Naive B cell (primary cell): Measurements from ENCODE around the gene NOTCH3. TPM values are rescaled to one million over a fixed set of nuclear protein-coding genes. Genes with fewer than 3 reads are reported as not detected.

ENCODE experiments used
- ATAC-seq, 2 donors: fragments of 150-1000 bp; cut with Tn5 transposase; 2 replicates each; pipeline ENCODE4 v1.10.0; 2021; ENCODE audit warnings: low read depth in 2 of 2, mild to moderate bottlenecking in 2 of 2, moderate library complexity in 2 of 2
- DNase-seq: peaks from one replicate; pipeline ENCODE4 v3.0.0; 2022
- H3K27ac Mint-ChIP-seq, 6 donors: one replicate each; pipeline ENCODE4 v1.8.0; 2020 to 2022; ENCODE audit warnings: mild to moderate bottlenecking in 6 of 6, mixed read lengths in 6 of 6, moderate library complexity in 5 of 6, inconsistent platforms in 2 of 6
- H3K27me3 Mint-ChIP-seq, 3 donors: one replicate each; pipeline ENCODE4 v1.8.0; 2021 to 2022; ENCODE audit warnings: mixed read lengths in 3 of 3, mild to moderate bottlenecking in 1 of 3
- H3K36me3 Mint-ChIP-seq, 2 donors: one replicate each; pipeline ENCODE4 v1.8.0; 2020 to 2022; ENCODE audit warnings: mixed read lengths in 2 of 2, inconsistent platforms in 1 of 2, mild to moderate bottlenecking in 1 of 2
- H3K4me1 Mint-ChIP-seq, 3 donors: one replicate each; pipeline ENCODE4 v1.8.0; 2020 to 2022; ENCODE audit warnings: mixed read lengths in 3 of 3, inconsistent platforms in 1 of 3, mild to moderate bottlenecking in 1 of 3, moderate library complexity in 1 of 3
- H3K4me3 Mint-ChIP-seq, 8 donors: one replicate each; pipeline ENCODE4 v1.8.0; 2020 to 2022; ENCODE audit warnings: mild to moderate bottlenecking in 8 of 8, mixed read lengths in 8 of 8, moderate library complexity in 8 of 8, inconsistent platforms in 2 of 8
- H3K9me3 Mint-ChIP-seq, 7 donors: one replicate each; pipeline ENCODE4 v1.8.0; 2020 to 2022; ENCODE audit warnings: mixed read lengths in 7 of 7, mild to moderate bottlenecking in 5 of 7, inconsistent platforms in 2 of 7, moderate library complexity in 1 of 7
- polyA plus RNA-seq, 6 donors: library from polyadenylated mRNA; unstranded; fragments of 300-500 nt; fragmentation: Illumina TruSeq; gene quantifications; one replicate each; pipeline ENCODE4 v1.2.3, GENCODE V29; 2021; ENCODE audit warnings: low read depth in 6 of 6

Gene NOTCH3
- polyA plus RNA-seq, 6 donors from 2014 or later: not detected

- peak overlapping the region in 2 of 6 donors; percentile 71 to 82 for H3K27ac Mint-ChIP-seq
- H3K4me1 Mint-ChIP-seq: peaks cover 0 to 16% (median 4%) of the 10 kb centered on the region in 3 donors
- no peaks in the 10 kb centered on the region for H3K9me3 Mint-ChIP-seq
- H3K36me3 Mint-ChIP-seq: peaks cover 0 to 20% of the 10 kb centered on the region in 2 donors
- peak overlapping the region in 2 of 8 donors; percentile 39 to 53 for H3K4me3 Mint-ChIP-seq
- DNase-seq: no peak
- no peak for ATAC-seq
- no peaks in the 10 kb centered on the region for H3K27me3 Mint-ChIP-seq
These were observed 42.6 kb upstream of the NOTCH3 start for GRCh38 chr19:15243236-15243957.

GRCh38 chr19:15241259-15241910, 40.6 kb upstream of the NOTCH3 start:
- H3K4me3 Mint-ChIP-seq: no peak overlapping the region
- no peaks in the 10 kb centered on the region for H3K27me3 Mint-ChIP-seq
- H3K4me1 Mint-ChIP-seq: peaks cover 0 to 14% (median 0%) of the 10 kb centered on the region in 3 donors
- DNase-seq: no peak
- ATAC-seq: no peak
- H3K36me3 Mint-ChIP-seq: peaks cover 5 to 27% of the 10 kb centered on the region in 2 donors
- peak overlapping the region in 1 of 6 donors; percentile 86 for H3K27ac Mint-ChIP-seq
- no peaks in the 10 kb centered on the region for H3K9me3 Mint-ChIP-seq

- ATAC-seq (no peak), DNase-seq (no peak)
- Mint-ChIP-seq H3K4me3 (peak overlapping the region in 1 of 8 donors; percentile 64), H3K9me3 (no peaks in the 10 kb centered on the region), H3K27me3 (no peaks in the 10 kb centered on the region), H3K27ac (peak overlapping the region in 1 of 6 donors; percentile 57), H3K4me1 (peaks cover 0 to 7% (median 0%) of the 10 kb centered on the region in 3 donors), H3K36me3 (peaks cover 13 to 29% of the 10 kb centered on the region in 2 donors)
These were observed 39.7 kb upstream of the NOTCH3 start for GRCh38 chr19:15240515-15240914.

- ATAC-seq: no peak
- H3K36me3 Mint-ChIP-seq: peaks cover 14 to 33% of the 10 kb centered on the region in 2 donors
These were observed 38.6 kb upstream of the NOTCH3 start for GRCh38 chr19:15239337-15239949.

GRCh38 chr19:15238639-15239155, 37.9 kb upstream of the NOTCH3 start:
- ATAC-seq: no peak
- Mint-ChIP-seq H3K4me1 (peaks cover 8 to 13% (median 12%) of the 10 kb centered on the region in 3 donors), H3K27me3 (peaks cover 0 to 5% (median under 1%) of the 10 kb centered on the region in 3 donors), H3K36me3 (peaks cover 14 to 29% of the 10 kb centered on the region in 2 donors), H3K4me3 (no peak overlapping the region), H3K9me3 (no peaks in the 10 kb centered on the region), H3K27ac (peak overlapping the region in 1 of 6 donors; percentile 47)
- DNase-seq: no peak

More at GRCh38 chr19:15239337-15239949, 38.6 kb upstream of the NOTCH3 start:
- no peak overlapping the region for H3K27ac Mint-ChIP-seq
- peaks cover 4 to 13% (median 7%) of the 10 kb centered on the region in 3 donors for H3K4me1 Mint-ChIP-seq
- no peak for DNase-seq
- H3K4me3 Mint-ChIP-seq: peak overlapping the region in 1 of 8 donors; percentile 40
- no peaks in the 10 kb centered on the region for H3K27me3 Mint-ChIP-seq
- no peaks in the 10 kb centered on the region for H3K9me3 Mint-ChIP-seq

- H3K4me3 Mint-ChIP-seq: no peak overlapping the region
These were observed 37.2 kb upstream of the NOTCH3 start for GRCh38 chr19:15237759-15238638.

GRCh38 chr19:15236886-15237285, 36.1 kb upstream of the NOTCH3 start:
- DNase-seq: no peak
- Mint-ChIP-seq H3K36me3 (peaks cover 14 to 25% of the 10 kb centered on the region in 2 donors), H3K27ac (peak overlapping the region in 1 of 6 donors; percentile 65), H3K4me1 (peaks cover 21 to 24% (median 23%) of the 10 kb centered on the region in 3 donors), H3K9me3 (no peaks in the 10 kb centered on the region), H3K27me3 (peaks cover 0 to 19% (median 8%) of the 10 kb centered on the region in 3 donors), H3K4me3 (no peak overlapping the region)
- no peak for ATAC-seq

More at GRCh38 chr19:15237759-15238638, 37.2 kb upstream of the NOTCH3 start:
- ATAC-seq: no peak
- H3K36me3 Mint-ChIP-seq: peaks cover 14 to 25% of the 10 kb centered on the region in 2 donors
- H3K4me1 Mint-ChIP-seq: peaks cover 11 to 15% (median 14%) of the 10 kb centered on the region in 3 donors
- H3K27me3 Mint-ChIP-seq: peaks cover 0 to 8% (median 8%) of the 10 kb centered on the region in 3 donors
- H3K9me3 Mint-ChIP-seq: no peaks in the 10 kb centered on the region
- H3K27ac Mint-ChIP-seq: no peak overlapping the region
- DNase-seq: no peak

GRCh38 chr19:15235781-15236180, 35.0 kb upstream of the NOTCH3 start:
- H3K27ac Mint-ChIP-seq: peak overlapping the region in 2 of 6 donors; percentile 44 to 46
- no peaks in the 10 kb centered on the region for H3K9me3 Mint-ChIP-seq
- peaks cover 5 to 29% (median 8%) of the 10 kb centered on the region in 3 donors for H3K27me3 Mint-ChIP-seq
- H3K4me3 Mint-ChIP-seq: no peak overlapping the region
- peaks cover 14 to 25% of the 10 kb centered on the region in 2 donors for H3K36me3 Mint-ChIP-seq
- DNase-seq: no peak
- peaks cover 21 to 28% (median 25%) of the 10 kb centered on the region in 3 donors for H3K4me1 Mint-ChIP-seq
- no peak for ATAC-seq

GRCh38 chr19:15234431-15235130, 33.8 kb upstream of the NOTCH3 start:
- Mint-ChIP-seq H3K27me3 (peaks cover 8 to 31% (median 8%) of the 10 kb centered on the region in 3 donors), H3K4me1 (peaks cover 21 to 30% (median 25%) of the 10 kb centered on the region in 3 donors)
- no peak for ATAC-seq

GRCh38 chr19:15231271-15231670, 30.5 kb upstream of the NOTCH3 start:
- peaks cover 8 to 12% of the 10 kb centered on the region in 2 donors for H3K36me3 Mint-ChIP-seq
- no peak for DNase-seq
- peak overlapping the region in 6 of 8 donors; percentile 67 to 81 (median 72) for H3K4me3 Mint-ChIP-seq
- ATAC-seq: no peak
- peaks cover 21 to 30% (median 25%) of the 10 kb centered on the region in 3 donors for H3K4me1 Mint-ChIP-seq
- H3K27ac Mint-ChIP-seq: peak overlapping the region in 1 of 6 donors; percentile 72
- H3K9me3 Mint-ChIP-seq: no peaks in the 10 kb centered on the region
- peaks cover 8 to 31% (median 16%) of the 10 kb centered on the region in 3 donors for H3K27me3 Mint-ChIP-seq

More at GRCh38 chr19:15234431-15235130, 33.8 kb upstream of the NOTCH3 start:
- Mint-ChIP-seq H3K36me3 (peaks cover 14 to 25% of the 10 kb centered on the region in 2 donors), H3K4me3 (peak overlapping the region in 7 of 8 donors; percentile 8 to 92 (median 54)), H3K27ac (peak overlapping the region in 2 of 6 donors; percentile 2 to 46), H3K9me3 (no peaks in the 10 kb centered on the region)
- DNase-seq: no peak

- Mint-ChIP-seq H3K9me3 (no peaks in the 10 kb centered on the region), H3K4me1 (peaks cover 16 to 28% (median 27%) of the 10 kb centered on the region in 3 donors), H3K27ac (no peak overlapping the region), H3K4me3 (no peak overlapping the region), H3K27me3 (peaks cover 14 to 38% (median 28%) of the 10 kb centered on the region in 3 donors), H3K36me3 (no peaks in the 10 kb centered on the region)
- DNase-seq: no peak
- no peak for ATAC-seq
These were observed 26.5 kb upstream of the NOTCH3 start for GRCh38 chr19:15227261-15227660.

GRCh38 chr19:15225760-15226159, 25.0 kb upstream of the NOTCH3 start:
- ATAC-seq (no peak), DNase-seq (no peak)
- no peaks in the 10 kb centered on the region for H3K36me3 Mint-ChIP-seq
- H3K9me3 Mint-ChIP-seq: no peaks in the 10 kb centered on the region
- peaks cover 13 to 23% (median 21%) of the 10 kb centered on the region in 3 donors for H3K4me1 Mint-ChIP-seq
- peaks cover 14 to 32% (median 26%) of the 10 kb centered on the region in 3 donors for H3K27me3 Mint-ChIP-seq
- H3K4me3 Mint-ChIP-seq: no peak overlapping the region
- H3K27ac Mint-ChIP-seq: no peak overlapping the region
